Activated CD4-positive, CD25-positive, alpha-beta regulatory T cell treated with anti-CD3 and anti-CD28 coated beads, Interleukin-2, amount 50 U/mL, for 16 hours (primary cell): Measurements from ENCODE around the gene HDAC4.

ENCODE experiments used
- DNase-seq: peaks from one replicate; pipeline ENCODE4 v3.0.0-alpha.2; 2020; ENCODE audit warnings: low read depth, low spot score

The HDAC4 gene

GRCh38 chr2:239014458-239015217 lies 386.2 kb downstream of the HDAC4 start:
- no peak for DNase-seq

GRCh38 chr2:239013678-239013976 lies 387.2 kb downstream of the HDAC4 start:
- no peak for DNase-seq

- no peak for DNase-seq
These were observed 387.7 kb downstream of the HDAC4 start for GRCh38 chr2:239012936-239013677.

GRCh38 chr2:239012228-239012627 lies 388.6 kb downstream of the HDAC4 start:
- DNase-seq: no peak

GRCh38 chr2:239009589-239009961 lies 391.2 kb downstream of the HDAC4 start:
- DNase-seq: no peak

- no peak for DNase-seq
These were observed 391.9 kb downstream of the HDAC4 start for GRCh38 chr2:239008677-239009588.

- no peak for DNase-seq
These were observed 392.8 kb downstream of the HDAC4 start for GRCh38 chr2:239008004-239008403.

- no peak for DNase-seq
These were observed 394.1 kb downstream of the HDAC4 start for GRCh38 chr2:239006622-239007285.

- DNase-seq: no peak
These were observed 395.2 kb downstream of the HDAC4 start for GRCh38 chr2:239005586-239005985.

GRCh38 chr2:239004274-239005015 lies 396.4 kb downstream of the HDAC4 start:
- no peak for DNase-seq

GRCh38 chr2:239003624-239004273 lies 397.1 kb downstream of the HDAC4 start:
- no peak for DNase-seq

GRCh38 chr2:239002954-239003623 lies 397.7 kb downstream of the HDAC4 start:
- no peak for DNase-seq

GRCh38 chr2:239002591-239002953 lies 398.2 kb downstream of the HDAC4 start:
- DNase-seq: no peak

GRCh38 chr2:239001794-239002193 lies 399.0 kb downstream of the HDAC4 start:
- DNase-seq: no peak

- no peak for DNase-seq
These were observed 400.2 kb downstream of the HDAC4 start for GRCh38 chr2:239000500-239001073.

GRCh38 chr2:239000089-239000488 lies 400.7 kb downstream of the HDAC4 start:
- DNase-seq: no peak

GRCh38 chr2:238999291-238999741 lies 401.5 kb downstream of the HDAC4 start:
- DNase-seq: no peak

GRCh38 chr2:238998801-238999200 lies 402.0 kb downstream of the HDAC4 start:
- no peak for DNase-seq
